Effector CD4-positive, alpha-beta T cell (primary cell): Measurements from ENCODE around the gene STEAP1.
"Not testable (repeated sequence)": the region's sequence is repeated elsewhere in the genome, so short reads cannot be mapped to it uniquely, and the experiment has no call there.

Source experiments
- DNase-seq: peaks from one replicate; pipeline ENCODE4 v3.0.0-alpha.2; 2020

STEAP1 gene

GRCh38 chr7:90175667-90176066 is 21.4 kb downstream of the STEAP1 start:
- DNase-seq, result no peak

- DNase-seq, result no peak
These were observed 21.9 kb downstream of the STEAP1 start for GRCh38 chr7:90176195-90176594.

GRCh38 chr7:90178166-90178565 is 23.9 kb downstream of the STEAP1 start:
- DNase-seq, result no peak

DNA sequence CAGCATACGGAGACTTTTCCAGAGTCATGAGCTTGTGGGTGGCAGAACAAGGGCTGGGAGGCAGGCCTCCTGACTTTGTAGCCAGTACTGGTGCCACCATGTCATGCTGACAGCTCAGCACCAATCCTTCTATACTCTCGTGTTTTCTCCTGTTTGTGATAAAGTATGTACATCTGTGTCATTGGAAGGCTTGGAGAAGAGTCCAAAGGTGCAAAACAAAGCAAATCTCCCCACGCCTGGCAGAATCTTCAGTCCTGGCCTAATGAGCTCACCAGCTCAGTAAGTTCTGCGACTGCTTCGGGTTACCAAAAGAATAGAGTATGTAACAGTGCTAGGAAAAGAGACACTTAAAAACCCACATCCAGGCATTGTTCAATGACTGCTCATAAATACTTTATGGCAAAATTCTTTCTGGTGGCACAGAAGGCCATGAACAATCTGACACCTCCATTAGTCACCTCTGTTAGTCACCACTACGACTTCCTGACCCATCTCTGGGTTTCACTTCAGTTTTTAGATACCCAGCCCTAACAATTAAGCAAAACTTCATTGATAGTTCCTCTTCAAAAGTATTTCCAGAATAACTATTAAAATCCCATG is 24.5 kb downstream of the STEAP1 start:
- DNase-seq, result no peak

GRCh38 chr7:90180011-90180585 is 25.8 kb downstream of the STEAP1 start:
- no peak for DNase-seq

DNA sequence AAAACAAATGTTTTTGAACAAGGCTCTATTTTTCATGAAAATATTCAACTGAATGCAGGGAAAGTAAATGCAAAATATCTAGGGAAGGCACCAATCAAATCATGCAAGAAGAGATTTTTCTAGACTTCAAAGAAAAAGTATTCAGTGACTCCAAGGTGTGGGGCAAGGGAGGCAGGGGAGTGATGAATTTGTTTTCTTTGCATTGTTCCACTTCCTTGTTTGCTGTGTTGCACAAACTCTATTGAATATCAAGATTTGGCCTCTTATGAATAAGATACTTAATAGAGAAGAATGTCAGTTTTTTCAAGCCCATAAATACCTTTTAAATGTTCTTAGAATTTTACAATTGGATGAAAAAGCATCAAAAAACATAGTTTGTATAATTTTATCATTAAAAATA is 26.4 kb downstream of the STEAP1 start:
- DNase-seq, result no peak

DNA sequence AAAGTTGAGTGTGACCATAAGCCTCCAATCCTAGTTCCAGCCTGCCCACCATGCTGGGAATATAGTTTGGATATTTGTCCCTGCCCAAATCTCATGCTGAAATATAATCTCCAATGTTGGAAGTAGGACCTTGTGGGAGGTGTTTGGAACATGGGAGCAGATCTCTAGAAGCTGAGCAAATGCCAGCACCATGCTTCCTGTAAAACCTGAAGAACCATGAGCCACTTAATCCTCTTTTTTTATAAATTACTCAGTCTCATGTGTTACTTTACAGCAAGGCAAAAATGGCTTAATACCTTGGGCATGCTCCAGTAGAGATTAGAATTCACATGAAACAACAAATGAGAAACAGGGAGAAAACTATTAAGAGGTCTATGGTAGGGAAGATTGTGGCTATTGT is 27.2 kb downstream of the STEAP1 start:
- no peak for DNase-seq

- DNase-seq, result not testable (repeated sequence)
These were observed 32.0 kb downstream of the STEAP1 start for GRCh38 chr7:90186290-90186689.

- no peak for DNase-seq
These were observed 33.3 kb downstream of the STEAP1 start for GRCh38 chr7:90187507-90188050.

GRCh38 chr7:90188281-90188680 is 34.0 kb downstream of the STEAP1 start:
- DNase-seq, result no peak

GRCh38 chr7:90190995-90191394 is 36.7 kb downstream of the STEAP1 start:
- DNase-seq, result no peak

- no peak for DNase-seq
These were observed 37.4 kb downstream of the STEAP1 start for GRCh38 chr7:90191648-90192047.

- DNase-seq, result no peak
These were observed 38.8 kb downstream of the STEAP1 start for GRCh38 chr7:90192876-90193750.

DNA sequence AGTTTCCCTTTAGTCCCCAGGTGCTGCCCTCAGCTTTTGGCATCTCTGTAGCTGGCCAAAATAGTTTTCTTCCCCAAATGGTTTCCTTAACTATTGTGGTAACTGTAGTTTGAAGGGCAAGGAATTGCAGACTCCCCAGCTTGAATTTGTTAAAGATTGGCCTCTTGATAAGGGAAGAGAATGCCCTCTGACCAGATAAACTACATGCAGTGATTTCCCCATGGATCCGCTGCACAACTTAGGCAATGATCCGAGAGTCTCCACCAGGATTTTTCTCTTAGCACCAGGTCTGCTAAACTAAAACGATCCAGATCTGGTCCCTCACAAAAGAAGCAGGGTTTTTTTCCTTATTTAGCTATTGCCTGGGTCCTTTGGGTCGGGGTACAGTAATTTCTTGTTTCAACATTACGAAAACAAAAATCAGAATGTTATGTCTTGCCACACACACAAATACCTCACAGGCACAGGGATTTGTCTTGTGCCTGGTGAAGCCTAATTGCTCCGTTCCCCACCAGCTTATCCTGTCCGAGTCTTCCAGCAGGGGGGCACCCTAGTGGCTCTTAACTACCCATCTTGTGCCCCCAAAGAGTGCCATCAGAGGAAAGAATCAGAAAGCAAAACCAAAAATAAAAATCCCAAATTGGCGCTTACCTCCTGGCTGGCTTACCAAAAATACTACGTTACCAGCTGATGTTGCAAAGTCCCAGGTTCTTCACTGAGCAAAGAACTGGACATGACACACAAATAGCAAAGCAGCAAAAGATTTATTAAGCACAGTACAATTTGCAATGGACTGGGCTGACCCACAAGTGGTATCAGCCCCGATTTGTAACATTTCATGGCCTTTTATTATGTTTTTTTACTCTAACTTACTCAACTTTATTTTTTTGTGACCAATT is 40.9 kb downstream of the STEAP1 start:
- DNase-seq, result no peak

GRCh38 chr7:90201500-90202195 is 47.4 kb downstream of the STEAP1 start:
- no peak for DNase-seq

- DNase-seq, result no peak
These were observed 53.7 kb downstream of the STEAP1 start for GRCh38 chr7:90207956-90208355.

DNA sequence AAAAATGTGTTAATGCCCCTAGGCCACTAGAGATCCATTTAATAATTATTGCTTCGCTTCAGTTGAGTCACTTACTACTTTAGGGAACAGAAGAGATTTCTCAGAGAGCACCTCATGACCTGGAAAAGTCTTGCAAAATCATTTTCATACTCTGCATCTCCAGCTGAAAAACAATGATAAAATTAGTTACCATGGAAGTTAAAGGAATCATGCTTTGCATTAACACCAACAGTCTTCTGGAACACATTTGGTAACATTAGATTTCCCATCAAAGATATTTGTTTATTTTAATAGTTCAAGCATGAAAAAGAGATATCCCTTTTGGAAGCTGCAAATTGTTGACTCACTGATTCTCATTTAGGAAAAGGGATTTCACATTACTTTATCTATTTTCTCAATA is 55.5 kb downstream of the STEAP1 start:
- no peak for DNase-seq

- DNase-seq, result no peak
These were observed 56.2 kb downstream of the STEAP1 start for GRCh38 chr7:90210475-90210874.

- DNase-seq, result no peak
These were observed 56.7 kb downstream of the STEAP1 start for GRCh38 chr7:90210981-90211380.

DNA sequence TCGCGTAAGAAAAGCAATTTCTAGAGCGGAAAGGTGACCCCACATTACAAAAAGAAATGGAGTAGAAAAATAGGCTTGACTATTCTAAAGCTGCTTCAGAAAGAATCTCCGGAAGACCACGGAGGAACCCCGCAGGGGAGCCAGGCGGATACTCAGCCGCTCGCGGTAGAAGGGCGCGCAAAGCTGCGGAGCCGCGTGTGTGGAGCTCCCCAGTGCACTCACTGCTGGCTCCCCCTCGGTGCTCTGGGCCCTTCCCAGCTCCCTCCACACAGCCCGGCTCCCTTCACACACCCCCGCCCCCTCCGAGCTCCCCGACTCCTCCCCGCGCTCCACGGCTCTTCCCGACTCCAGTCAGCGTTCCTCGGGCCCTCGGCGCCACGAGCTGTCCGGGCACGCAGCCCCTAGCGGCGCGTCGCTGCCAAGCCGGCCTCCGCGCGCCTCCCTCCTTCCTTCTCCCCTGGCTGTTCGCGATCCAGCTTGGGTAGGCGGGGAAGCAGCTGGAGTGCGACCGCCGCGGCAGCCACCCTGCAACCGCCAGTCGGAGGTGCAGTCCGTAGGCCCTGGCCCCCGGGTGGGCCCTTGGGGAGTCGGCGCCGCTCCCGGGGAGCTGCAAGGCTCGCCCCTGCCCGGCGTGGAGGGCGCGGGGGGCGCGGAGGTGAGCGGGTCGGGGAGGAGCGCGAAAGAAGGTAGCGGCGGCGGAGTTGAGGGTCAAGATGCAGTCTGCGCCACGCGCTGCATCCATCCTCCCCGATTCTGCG is 57.3 kb downstream of the STEAP1 start, which contains the start of gene STEAP2:
Gene STEAP2 (plus strand): TSS at position 350 of the 758 bp plus-strand sequence. CDS start 13,343 bp downstream, outside the sequence.
- no peak for DNase-seq

DNA sequence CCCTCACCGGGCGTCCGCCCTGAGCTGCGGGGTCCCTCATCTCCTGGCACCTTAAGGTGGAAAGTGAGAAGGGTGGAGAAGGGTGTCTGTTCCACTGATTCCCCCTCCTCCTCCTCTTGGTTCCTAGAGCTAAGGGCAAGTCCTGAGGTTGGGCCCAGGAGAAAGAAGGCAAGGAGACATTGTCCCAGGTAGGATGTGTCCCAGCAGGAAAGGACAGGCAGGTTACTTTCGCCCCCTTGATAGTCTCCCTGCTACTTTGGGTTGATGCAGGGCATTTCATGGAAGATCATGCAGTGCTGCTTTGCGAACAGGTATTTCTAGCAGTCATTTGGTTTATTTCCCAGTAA is 57.9 kb downstream of the STEAP1 start:
- DNase-seq, result no peak
